ENCODE measurements around the gene NFKB1. TPM values are rescaled to one million over a fixed set of nuclear protein-coding genes. Genes with fewer than 3 reads are reported as not detected.

Gene NFKB1
- total and polyA plus RNA-seq, 9 of the 15 experiments (the other 6 are each of a cell fraction or from before 2014, with no cell fraction given) = 2.4 to 14.5 (median 10.3) TPM

GRCh38 chr4:102547973-102548372, 46.8 kb downstream of the NFKB1 start:
- no peaks in the 10 kb centered on the region for H3K79me2 ChIP-seq (ENCODE audit: control insufficient read depth, insufficient read depth, low read length)
- ChIA-PET CTCF (ENCODE audit: low intra/inter-chr PET ratio) (no interaction called here), POLR2A (interaction anchor here (1.2 kb wide), 1 partner anchor 11 kb away, joined by 3 read pairs; no protein-coding TSS in a partner anchor)
- H3K4me3 ChIP-seq = no peak overlapping the region
- H3K9me3 ChIP-seq (replicated peaks; ENCODE audit: control insufficient read depth, insufficient read depth, low read depth, low read length) = no peaks in the 10 kb centered on the region
- no peaks in the 10 kb centered on the region for H3K27me3 ChIP-seq (ENCODE audit: control insufficient read depth in 2 of 2, insufficient read depth in 2 of 2, low read length in 2 of 2)
- intact Hi-C loops (cut with micrococcal nuclease) = no loop called here
- H3K36me3 ChIP-seq (ENCODE audit: control insufficient read depth, insufficient read depth, low read length) = no peaks in the 10 kb centered on the region
- no peak overlapping the region for H3K4me2 ChIP-seq (ENCODE audit: insufficient read depth, low read length)
- no peak overlapping the region for H3K27ac ChIP-seq (ENCODE audit: extremely low read depth, low read depth, low read length)
- H3K9me1 ChIP-seq (ENCODE audit: control insufficient read depth, insufficient read depth, low read length) = no peaks in the 10 kb centered on the region
- H4K20me1 ChIP-seq (replicated peaks; ENCODE audit: control insufficient read depth, insufficient read depth, low read length) = no peaks in the 10 kb centered on the region
- H2AFZ ChIP-seq (ENCODE audit: low read depth, low read length) = no peak overlapping the region
- in situ Hi-C loops (cut with MboI) = no loop called here
- WGBS (ENCODE audit: insufficient coverage, low coverage, missing lambda C conversion rate) = 31% methylated on average over 2 of the region's 2 CpGs
- no peak for ATAC-seq
- TF ChIP-seq KAT7 (CRISPR knock-in tag; IDR thresholded peaks at IDR 0.05; ENCODE audit: borderline replicate concordance) = no peak
- no peak for TF ChIP-seq CHCHD3 (CRISPR knock-in tag; IDR thresholded peaks at IDR 0.05)
- no peak for TF ChIP-seq ATF4 (CRISPR knock-in tag; IDR thresholded peaks at IDR 0.05)
- TF ChIP-seq, protein P1, sequence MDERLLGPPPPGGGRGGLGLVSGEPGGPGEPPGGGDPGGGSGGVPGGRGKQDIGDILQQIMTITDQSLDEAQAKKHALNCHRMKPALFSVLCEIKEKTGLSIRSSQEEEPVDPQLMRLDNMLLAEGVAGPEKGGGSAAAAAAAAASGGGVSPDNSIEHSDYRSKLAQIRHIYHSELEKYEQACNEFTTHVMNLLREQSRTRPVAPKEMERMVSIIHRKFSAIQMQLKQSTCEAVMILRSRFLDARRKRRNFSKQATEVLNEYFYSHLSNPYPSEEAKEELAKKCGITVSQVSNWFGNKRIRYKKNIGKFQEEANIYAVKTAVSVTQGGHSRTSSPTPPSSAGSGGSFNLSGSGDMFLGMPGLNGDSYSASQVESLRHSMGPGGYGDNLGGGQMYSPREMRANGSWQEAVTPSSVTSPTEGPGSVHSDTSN (CRISPR knock-in tag; IDR thresholded peaks at IDR 0.05; ENCODE audit: low read depth) = no peak
- TF ChIP-seq, protein P1 (tag; conservative IDR thresholded peaks at IDR 0.05; ENCODE audit: low read depth) = no peak
- TF ChIP-seq IRF2 (CRISPR knock-in tag; IDR thresholded peaks at IDR 0.05) = no peak
- no peak for TF ChIP-seq TAF7 (tag; IDR thresholded peaks at IDR 0.05)
- no peak for TF ChIP-seq HNRNPL (IDR thresholded peaks at IDR 0.05; ENCODE audit: low read depth, low read length)
- TF ChIP-seq NR2C1 (IDR thresholded peaks at IDR 0.05) = no peak
- TF ChIP-seq NR2C1 (tag; IDR thresholded peaks at IDR 0.05) = no peak
- no peak for TF ChIP-seq SMAD3 (CRISPR knock-in tag; conservative IDR thresholded peaks at IDR 0.05)
- no peak for TF ChIP-seq ATF7 (IDR thresholded peaks at IDR 0.05)
- no peak for TF ChIP-seq HNRNPH1 (optimal IDR thresholded peaks at IDR 0.05; ENCODE audit: low read depth, low read length)
- TF ChIP-seq GMEB1 (CRISPR knock-in tag; IDR thresholded peaks at IDR 0.05) = no peak
- no peak for TF ChIP-seq ILF3 (IDR thresholded peaks at IDR 0.05; ENCODE audit: borderline replicate concordance)
- no peaks in the 10 kb centered on the region for H3K4me1 ChIP-seq (replicated peaks in 1 of 2; ENCODE audit: control insufficient read depth in 2 of 2, insufficient read depth in 2 of 2, low read length in 2 of 2)
- no peak for FAIRE-seq
- BruUV-seq (replicated peaks) = no TSS peak
- DNase-seq (ENCODE audit: extremely low read depth in 1 of 4, low spot score in 3 of 4) = no peak
- H3K9ac ChIP-seq (ENCODE audit: insufficient read depth in 1 of 2, low read depth in 2 of 2, low read length in 2 of 2) = no peak overlapping the region

All from K562 (cell line).